Heart right ventricle (tissue), 16 donors: ENCODE measurements around the gene RIPPLY1. TPM values are rescaled to one million over a fixed set of nuclear protein-coding genes. Genes with fewer than 3 reads are reported as not detected.

Experiments used
- ATAC-seq, 8 donors: fragments of 200-7000 bp; cut with Tn5 transposase; one replicate each; pipeline ENCODE4 v1.9.1; 2020; ENCODE audit warnings: mild to moderate bottlenecking in 8 of 8, moderate library complexity in 8 of 8, moderate number of reproducible peaks in 1 of 8
- DNase-seq, 2 donors: peaks; one replicate each; pipeline ENCODE4 v3.0.0-alpha.2; 2020
- H3K27ac ChIP-seq, 10 donors: fragments of 200-600 bp; sonication (generic) in 2 of 10; one replicate each; pipeline versions ENCODE4 v1.5.0 to v1.8.0; 2020 to 2022; ENCODE audit warnings: mild to moderate bottlenecking in 3 of 10
- H3K27me3 ChIP-seq, 7 donors: fragments of 200-600 bp; one replicate each; pipeline ENCODE4 v1.8.0; 2021 to 2022; ENCODE audit warnings: mild to moderate bottlenecking in 2 of 7
- H3K36me3 ChIP-seq, 9 donors: fragments of 200-600 bp; sonication (generic) in 1 of 9; one replicate each; pipeline versions ENCODE4 v1.5.0 to v1.8.0; 2020 to 2022; ENCODE audit warnings: mild to moderate bottlenecking in 2 of 9
- H3K4me1 ChIP-seq, 9 donors: fragments of 200-600 bp; sonication (generic) in 1 of 9; one replicate each; pipeline versions ENCODE4 v1.5.0 to v1.8.0; 2020 to 2022; ENCODE audit warnings: mild to moderate bottlenecking in 4 of 9
- H3K4me3 ChIP-seq, 10 donors: fragments of 200-600 bp; sonication (generic) in 2 of 10; one replicate each; pipeline versions ENCODE4 v1.5.0 to v1.8.0; 2020 to 2022; ENCODE audit warnings: mild to moderate bottlenecking in 7 of 10, moderate library complexity in 2 of 10
- H3K9me3 ChIP-seq, 11 donors: fragments of 200-600 bp in 10 of 11; sonication (generic) in 2 of 11; one replicate each; pipeline versions ENCODE4 v1.5.0 to v1.8.0; 2013 to 2022; ENCODE audit warnings: mild to moderate bottlenecking in 2 of 11, control low read depth in 1 of 11, moderate library complexity in 1 of 11
- WGBS, 2 donors: extraction: QIAGEN DNeasy Blood & Tissue Kit; methylation state at CpG; one replicate each; pipeline ENCODE4 v1.1.7; 2013; ENCODE audit warnings: inconsistent platforms in 1 of 2; 5-methylcytosine and 5-hydroxymethylcytosine counted together
- intact Hi-C, 10 donors: fragments of 100-400 bp; cut with DNase I; formaldehyde crosslinking; loops; one replicate each; pipeline versions ENCODE4 v1.11.1 to v1.14.2; 2022
- polyA plus RNA-seq, 2 donors: library from polyadenylated mRNA; stranded (reverse); fragments of 200-250 nt; gene quantifications; one replicate each; pipeline ENCODE4 v1.2.3, GENCODE V29; 2013
- total RNA-seq, 10 donors: library from RNA; stranded (reverse); fragmentation: NEBNext Ultra II Directional in 3 of 10; extraction: Animal tissue kit (Norgen Biotek cat#: 25700) in 3 of 10; gene quantifications; one replicate each; pipeline versions ENCODE4 v1.2.1 to v1.2.4, GENCODE V29; 2021 to 2023
- TF ChIP-seq, protein P1 (sequence below), 9 donors: fragments of 200-600 bp; sonication (generic) in 2 of 9; IDR thresholded peaks; one replicate each; pipeline versions ENCODE4 v1.5.0 to v1.8.0; 2021 to 2022; ENCODE audit warnings: antibody characterized with exemption in 9 of 9, mild to moderate bottlenecking in 5 of 9, moderate library complexity in 1 of 9
- donor health status: Arrhythmogenic right ventricular cardiomyopathy.
- donor health status: ischemic (EF 13 %, LVEDD 7.1; RV severe dilation, severe dysfunction).
- donor health status: healthy with polysubstance abuse.
- donor health status: DM: no; HTN: yes; CAD: no.
- donor health status: DM: no; HTN: no; CAD: no.
- donor health status: ischemic (EF 25% LVEDD 6.9; RV normal size, moderate dysfunction).
- donor health status: ischemic (EF 25% LVEDD 5.7; RV mildly dilated, moderate dysfunction).
- donor health status: healthy.
- donor health status: DM: yes; HTN: yes; CAD: no.
- donor health status: Ischemic cardiomyopathy.
- donor health status: ischemic (EF 35%, LVEDD 5.7; RV mildly dilated, moderate dysfunction).
- donor health status: nonischemic (EF 11% LVEDD 7.7; RV severe dilation, severe dysfunction).
- donor health status: DM: yes; HTN: yes; CAD: no.
- donor health status: PGD.
- donor health status: ischemic (EF 29% LVEDD 5.4; RV normal size, mild dysfunction).
- donor health status: nonischemic (EF 23%, LVEDD 6.1; RV moderate dilation, normal function).

Gene RIPPLY1
- total and polyA plus RNA-seq, 12 donors: 0.07 TPM; not detected in 11

DNA sequence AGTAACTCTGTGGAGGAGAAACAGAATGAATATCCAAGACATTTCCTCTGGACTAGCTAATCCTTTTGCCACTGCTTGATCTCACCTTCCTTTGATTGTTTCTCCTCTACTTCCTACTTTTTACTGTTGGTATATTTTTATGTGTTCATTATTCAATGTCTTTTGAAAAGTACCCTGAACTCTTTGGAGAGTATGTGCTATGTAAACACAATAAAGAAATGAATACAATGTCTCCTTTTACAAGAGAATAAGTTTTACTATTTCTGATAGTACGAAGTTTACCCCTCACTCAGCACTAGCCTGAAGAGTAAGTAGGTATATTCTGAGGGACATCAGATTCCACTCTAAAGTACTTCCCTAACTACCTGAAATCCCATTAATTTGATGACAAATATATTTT lies 36.9 kb upstream of the RIPPLY1 start:
- no peak overlapping the region for H3K4me3 ChIP-seq
- 87 to 91% methylated on average over 1 of the region's 1 CpG for WGBS, 2 donors
- TF ChIP-seq, protein P1, sequence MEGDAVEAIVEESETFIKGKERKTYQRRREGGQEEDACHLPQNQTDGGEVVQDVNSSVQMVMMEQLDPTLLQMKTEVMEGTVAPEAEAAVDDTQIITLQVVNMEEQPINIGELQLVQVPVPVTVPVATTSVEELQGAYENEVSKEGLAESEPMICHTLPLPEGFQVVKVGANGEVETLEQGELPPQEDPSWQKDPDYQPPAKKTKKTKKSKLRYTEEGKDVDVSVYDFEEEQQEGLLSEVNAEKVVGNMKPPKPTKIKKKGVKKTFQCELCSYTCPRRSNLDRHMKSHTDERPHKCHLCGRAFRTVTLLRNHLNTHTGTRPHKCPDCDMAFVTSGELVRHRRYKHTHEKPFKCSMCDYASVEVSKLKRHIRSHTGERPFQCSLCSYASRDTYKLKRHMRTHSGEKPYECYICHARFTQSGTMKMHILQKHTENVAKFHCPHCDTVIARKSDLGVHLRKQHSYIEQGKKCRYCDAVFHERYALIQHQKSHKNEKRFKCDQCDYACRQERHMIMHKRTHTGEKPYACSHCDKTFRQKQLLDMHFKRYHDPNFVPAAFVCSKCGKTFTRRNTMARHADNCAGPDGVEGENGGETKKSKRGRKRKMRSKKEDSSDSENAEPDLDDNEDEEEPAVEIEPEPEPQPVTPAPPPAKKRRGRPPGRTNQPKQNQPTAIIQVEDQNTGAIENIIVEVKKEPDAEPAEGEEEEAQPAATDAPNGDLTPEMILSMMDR (IDR thresholded peaks at IDR 0.05): no peak
- ATAC-seq (no peak), DNase-seq (no peak)
- peaks cover 0 to 41% (median 0%) of the 10 kb centered on the region in 9 donors for H3K36me3 ChIP-seq
- no peak overlapping the region for H3K27ac ChIP-seq
- no peaks in the 10 kb centered on the region for H3K9me3 ChIP-seq
- intact Hi-C loops: loop anchor here in 1 of 10 donors (5.0 kb wide), 1 partner anchor 38 kb away; the partner anchor contains the start of gene RIPPLY1
- H3K4me1 ChIP-seq: no peaks in the 10 kb centered on the region
- H3K27me3 ChIP-seq: peaks cover 0 to 8% (median 0%) of the 10 kb centered on the region in 7 donors

GRCh38 chrX:106939566-106939965 lies 36.4 kb upstream of the RIPPLY1 start:
- no peak overlapping the region for H3K4me3 ChIP-seq
- H3K27me3 ChIP-seq: peaks cover 0 to 8% (median 0%) of the 10 kb centered on the region in 7 donors
- no peak for DNase-seq
- no peaks in the 10 kb centered on the region for H3K9me3 ChIP-seq
- intact Hi-C loops: loop anchor here in 1 of 10 donors (5.0 kb wide), 1 partner anchor 1953 kb away; no protein-coding TSS in a partner anchor
- WGBS, 2 donors: 74 to 89% methylated on average over 3 of the region's 3 CpGs
- H3K27ac ChIP-seq: no peak overlapping the region
- peaks cover 0 to 41% (median 0%) of the 10 kb centered on the region in 9 donors for H3K36me3 ChIP-seq
- TF ChIP-seq, protein P1 (IDR thresholded peaks at IDR 0.05): no peak
- no peaks in the 10 kb centered on the region for H3K4me1 ChIP-seq
- no peak for ATAC-seq

- no peak for DNase-seq
- H3K27ac ChIP-seq: no peak overlapping the region
- intact Hi-C loops: loop anchor here in 1 of 10 donors (5.0 kb wide), 1 partner anchor 1956 kb away; no protein-coding TSS in a partner anchor
- H3K9me3 ChIP-seq: no peaks in the 10 kb centered on the region
- no peak for ATAC-seq
- H3K4me3 ChIP-seq: no peak overlapping the region
- 90 to 100% methylated on average over 1 of the region's 1 CpG for WGBS, 2 donors
- peaks cover 0 to 18% (median 0%) of the 10 kb centered on the region in 9 donors for H3K36me3 ChIP-seq
- H3K27me3 ChIP-seq: peaks cover 0 to 9% (median 0%) of the 10 kb centered on the region in 7 donors
- peaks cover 0 to 10% (median 0%) of the 10 kb centered on the region in 9 donors for H3K4me1 ChIP-seq
- TF ChIP-seq, protein P1 (IDR thresholded peaks at IDR 0.05): no peak
These were observed 33.1 kb upstream of the RIPPLY1 start for GRCh38 chrX:106936246-106936645.

DNA sequence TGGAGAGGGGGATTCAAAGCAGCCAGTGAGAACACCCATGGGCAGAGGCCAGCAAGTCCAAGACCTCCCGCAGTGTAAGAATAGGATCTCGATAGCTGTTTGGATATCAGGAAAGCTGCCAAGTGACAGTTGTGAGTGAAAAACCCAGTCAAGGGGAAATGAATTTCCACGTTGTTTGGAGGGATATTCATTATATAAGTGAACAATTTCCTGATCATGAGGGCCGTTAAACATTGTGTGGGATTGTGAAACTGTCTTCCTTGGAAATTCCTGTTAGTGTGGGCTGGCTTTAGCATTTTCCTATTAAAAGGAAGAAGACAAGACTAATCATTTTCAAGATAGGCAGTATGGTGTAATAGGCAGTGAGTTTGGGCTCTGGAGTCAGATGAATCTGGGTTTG lies 32.0 kb upstream of the RIPPLY1 start:
- WGBS, 2 donors: 37 to 48% methylated on average over 4 of the region's 4 CpGs
- peaks cover 0 to 14% (median 0%) of the 10 kb centered on the region in 7 donors for H3K27me3 ChIP-seq
- H3K4me1 ChIP-seq: peaks cover 0 to 10% (median 0%) of the 10 kb centered on the region in 9 donors
- ATAC-seq (no peak), DNase-seq (no peak)
- peaks cover 0 to 7% (median 0%) of the 10 kb centered on the region in 9 donors for H3K36me3 ChIP-seq
- H3K27ac ChIP-seq: no peak overlapping the region
- intact Hi-C loops: loop anchor here in 1 of 10 donors (5.0 kb wide), 1 partner anchor 1957 kb away; no protein-coding TSS in a partner anchor
- TF ChIP-seq, protein P1 (IDR thresholded peaks at IDR 0.05): no peak
- no peaks in the 10 kb centered on the region for H3K9me3 ChIP-seq
- H3K4me3 ChIP-seq: no peak overlapping the region
